IMR-90 (cell line): ENCODE measurements around the gene AFAP1L2. TPM values are rescaled to one million over a fixed set of nuclear protein-coding genes. Genes with fewer than 3 reads are reported as not detected.

Source experiments
- ATAC-seq: fragments of 200-7000 bp; cut with Tn5 transposase; 2 replicates; pipeline ENCODE4 v1.9.1; 2020; ENCODE audit warnings: low read depth, mild to moderate bottlenecking, moderate library complexity
- BruUV-seq: library from RNA; stranded (reverse); fragments of 400-500 nt; replicated peaks from 2 replicates; lab custom pipeline; 2021; lab: Mats Ljungman, UMichigan
- CTCF ChIA-PET: fragments of 300-600 bp; formaldehyde crosslinking; extraction: SDS; loops from one replicate; lab custom pipeline; 2021; ENCODE audit warnings: antibody characterized with exemption; lab: Yijun Ruan, JAX
- POLR2A ChIA-PET: fragments of 300-600 bp; sonication (Branson Sonifier 250); formaldehyde crosslinking; loops from one replicate; lab custom pipeline; 2022; ENCODE audit warnings: antibody characterized with exemption; ENCODE audit not compliant: unreplicated experiment; lab: Charles Lee
- DNase-seq: peaks from one replicate; pipeline ENCODE4 v3.0.0; 2013
- H2AFZ ChIP-seq: replicated peaks from 2 replicates; pipeline ENCODE3; 2013; ENCODE audit warnings: low read length, mild to moderate bottlenecking; ENCODE audit not compliant: poor library complexity
- H2AK5ac ChIP-seq: 2 replicates; pipeline ENCODE4 v1.6.1; 2013; ENCODE audit warnings: low read depth, low read length, inconsistent platforms
- H2AK9ac ChIP-seq: replicated peaks from 2 replicates; pipeline ENCODE3; 2013; ENCODE audit warnings: mild to moderate bottlenecking, low read depth, low read length, moderate library complexity; ENCODE audit not compliant: poor library complexity
- H2BK120ac ChIP-seq: 2 replicates; pipeline ENCODE4 v1.6.1; 2013; ENCODE audit warnings: low read depth, low read length, inconsistent platforms
- H2BK15ac ChIP-seq: 3 replicates; pipeline ENCODE4 v1.6.1; 2013; ENCODE audit warnings: low read depth, low read length, inconsistent platforms
- H2BK20ac ChIP-seq: 2 replicates; pipeline ENCODE4 v1.6.1; 2013; ENCODE audit warnings: low read depth, mild to moderate bottlenecking, inconsistent platforms, low read length, moderate library complexity
- H2BK5ac ChIP-seq: 2 replicates; pipeline ENCODE4 v1.6.1; 2013; ENCODE audit warnings: mild to moderate bottlenecking, low read depth, low read length, inconsistent platforms; ENCODE audit not compliant: poor library complexity, severe bottlenecking
- H3K14ac ChIP-seq: replicated peaks from 2 replicates; pipeline ENCODE4 v1.6.1; 2013; ENCODE audit warnings: low read depth, low read length, inconsistent platforms
- H3K18ac ChIP-seq: 2 replicates; pipeline ENCODE4 v1.6.1; 2013; ENCODE audit warnings: low read depth, low read length, control low read depth
- H3K23ac ChIP-seq: 2 replicates; pipeline ENCODE4 v1.6.1; 2013; ENCODE audit warnings: low read depth, low read length, inconsistent platforms
- H3K27ac ChIP-seq: 2 replicates; pipeline ENCODE4 v1.5.1; 2013; ENCODE audit warnings: mild to moderate bottlenecking, control low read depth, low read length; ENCODE audit not compliant: insufficient read depth
- H3K27me3 ChIP-seq: 2 replicates; pipeline ENCODE4 v1.6.1; 2013; ENCODE audit warnings: low read length; ENCODE audit not compliant: control insufficient read depth, insufficient read depth
- H3K36me3 ChIP-seq: 2 replicates; pipeline ENCODE4 v1.6.1; 2013; ENCODE audit warnings: low read length, mixed read lengths; ENCODE audit not compliant: control insufficient read depth, insufficient read depth
- H3K4ac ChIP-seq: 2 replicates; pipeline ENCODE4 v1.6.1; 2013; ENCODE audit warnings: low read depth, low read length, inconsistent platforms
- H3K4me1 ChIP-seq: 2 replicates; pipeline ENCODE4 v1.6.1; 2013; ENCODE audit warnings: low read length, mixed read lengths; ENCODE audit not compliant: control insufficient read depth, insufficient read depth
- H3K4me2 ChIP-seq: 2 replicates; pipeline ENCODE4 v1.6.1; 2013; ENCODE audit warnings: low read depth, mild to moderate bottlenecking, control low read depth, low read length, moderate library complexity
- H3K4me3 ChIP-seq: 2 replicates; pipeline ENCODE4 v1.5.1; 2013; ENCODE audit warnings: low read depth, mild to moderate bottlenecking, control low read depth, low read length, moderate library complexity; ENCODE audit not compliant: insufficient read depth
- H3K56ac ChIP-seq: 2 replicates; pipeline ENCODE4 v1.6.1; 2013; ENCODE audit warnings: low read length, inconsistent platforms; ENCODE audit not compliant: insufficient read depth; ENCODE audit errors: extremely low read depth
- H3K79me1 ChIP-seq, 2 experiments: 2 replicates each; pipeline ENCODE4 v1.6.1; 2013; ENCODE audit warnings: low read length in 2 of 2, inconsistent platforms in 1 of 2, low read depth in 1 of 2
- H3K9ac ChIP-seq: 2 replicates; pipeline ENCODE4 v1.6.1; 2013; ENCODE audit warnings: low read depth, low read length, control low read depth
- H3K9me1 ChIP-seq: 2 replicates; pipeline ENCODE4 v1.6.1; 2013; ENCODE audit warnings: low read length, inconsistent platforms; ENCODE audit not compliant: insufficient read depth
- H3K9me3 ChIP-seq: 2 replicates; pipeline ENCODE4 v1.6.1; 2013; ENCODE audit warnings: low read length; ENCODE audit not compliant: control insufficient read depth, insufficient read depth
- H4K20me1 ChIP-seq: 2 replicates; pipeline ENCODE4 v1.6.1; 2013; ENCODE audit warnings: low read length, inconsistent platforms; ENCODE audit not compliant: insufficient read depth
- H4K5ac ChIP-seq: 2 replicates; pipeline ENCODE4 v1.6.1; 2013; ENCODE audit warnings: mild to moderate bottlenecking, low read depth, low read length, control low read depth
- H4K8ac ChIP-seq, 2 experiments: 2 replicates each; pipeline ENCODE4 v1.6.1; 2013; ENCODE audit warnings: low read depth in 2 of 2, low read length in 2 of 2, control low read depth in 1 of 2, inconsistent platforms in 1 of 2
- H4K91ac ChIP-seq: 2 replicates; pipeline ENCODE4 v1.6.1; 2013; ENCODE audit warnings: low read depth, low read length, inconsistent platforms; ENCODE audit not compliant: insufficient read depth
- CHD1 ChIP-seq: IDR thresholded peaks from 2 replicates; pipeline ENCODE4 v1.6.1; 2012; ENCODE audit warnings: low read depth, low read length, improper control_type of control experiment
- MAFK ChIP-seq: IDR thresholded peaks from 2 replicates; pipeline ENCODE4 v1.6.1; 2012; ENCODE audit warnings: low read depth, low read length, improper control_type of control experiment
- RFX5 ChIP-seq: IDR thresholded peaks from 2 replicates; pipeline ENCODE4 v1.8.0; 2012; ENCODE audit warnings: low read depth, mild to moderate bottlenecking, low read length, moderate library complexity
- SMC3 ChIP-seq: fragments of 150-350 bp; IDR thresholded peaks from 2 replicates; pipeline ENCODE4 v1.6.1; 2016; ENCODE audit warnings: low read depth, mild to moderate bottlenecking, antibody characterized with exemption, low read length, moderate library complexity
- WGBS, 2 experiments: methylation state at CpG; one replicate each; pipeline versions ENCODE4 v1.1.5 to v1.1.7; 2013; ENCODE audit warnings: missing lambda C conversion rate in 2 of 2; ENCODE audit not compliant: insufficient read length in 1 of 2; ENCODE audit errors: extremely low coverage in 2 of 2; 5-methylcytosine and 5-hydroxymethylcytosine counted together
- dilution Hi-C: fragments of 300-500 bp; cut with HindIII; formaldehyde crosslinking; loops from one replicate; pipeline ENCODE4 v1.14.3; 2018; ENCODE audit warnings: low sequenced_read_pairs; ENCODE audit not compliant: unreplicated experiment
- in situ Hi-C: fragments of 300-500 bp; cut with MboI; formaldehyde crosslinking; loops from 3 replicates; pipeline ENCODE4 v1.14.3; 2019; ENCODE audit warnings: low sequenced_read_pairs, inconsistent platforms, mixed read lengths
- intact Hi-C: fragments of 100-400 bp; cut with micrococcal nuclease; formaldehyde crosslinking; loops from 2 replicates; pipeline ENCODE4 v1.10.0; 2022
- polyA plus RNA-seq, 3 experiments: library from polyadenylated mRNA; depleted of rRNA; stranded (reverse); fragments of >200 nt; gene quantifications; 2 replicates each; pipeline ENCODE4 v1.2.3, GENCODE V29; 2012; ENCODE audit warnings: low replicate concordance in 1 of 3
- total RNA-seq: library from RNA; depleted of rRNA; stranded (reverse); fragments of >200 nt; gene quantifications from 2 replicates; pipeline ENCODE4 v1.2.3, GENCODE V29; 2012
- TF ChIP-seq, protein P1 (sequence below): fragments of 150-350 bp; IDR thresholded peaks from 2 replicates; pipeline ENCODE4 v1.6.1; 2017; ENCODE audit warnings: mild to moderate bottlenecking, antibody characterized with exemption, low read length, low read depth

Gene AFAP1L2
- total and polyA plus RNA-seq, 2 of the 4 experiments (the other 2 are of a cell fraction) = under 0.01 to 0.10 TPM

DNA sequence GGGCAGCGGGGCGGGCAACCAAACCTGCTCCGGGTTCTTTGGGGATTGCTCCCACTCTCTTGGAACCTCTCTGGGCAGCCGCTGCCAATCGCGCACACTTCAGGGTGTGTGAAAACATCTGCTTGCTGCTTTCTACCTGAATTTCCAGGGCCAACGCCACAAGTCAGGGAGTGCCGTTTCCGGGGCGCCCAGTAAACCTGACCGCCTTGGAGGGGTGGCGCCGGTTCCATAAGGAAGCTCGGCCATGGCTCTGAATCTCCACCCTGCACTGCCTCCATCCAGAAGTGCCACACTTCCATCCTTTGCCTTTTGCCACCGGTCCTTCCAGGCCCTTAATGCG, 679 bp upstream of the AFAP1L2 start:
- Histone ChIP-seq H3K56ac (no peak overlapping the region), H2AK9ac (no peak overlapping the region), H3K9ac (no peak overlapping the region), H2BK20ac (no peak overlapping the region), H3K79me1 (no peaks in the 10 kb centered on the region), H4K20me1 (no peaks in the 10 kb centered on the region), H3K27me3 (peaks cover 55% of the 10 kb centered on the region), H2AK5ac (no peak overlapping the region), H3K9me1 (no peaks in the 10 kb centered on the region), H3K36me3 (no peaks in the 10 kb centered on the region), H2BK15ac (no peak overlapping the region), H3K23ac (no peak overlapping the region), H3K14ac (no peak overlapping the region), H3K4me2 (no peak overlapping the region), H2AFZ (no peak overlapping the region), H3K27ac (no peak overlapping the region), H4K5ac (no peak overlapping the region), H3K4ac (no peak overlapping the region), H4K91ac (no peak overlapping the region), H3K4me1 (no peaks in the 10 kb centered on the region), H3K18ac (no peak overlapping the region), H2BK120ac (no peak overlapping the region), H2BK5ac (no peak overlapping the region), H3K9me3 (no peaks in the 10 kb centered on the region), H3K4me3 (no peak overlapping the region), H4K8ac (no peak overlapping the region)
- in situ Hi-C loops (no loop called here), intact Hi-C loops (no loop called here), dilution Hi-C loops (no loop called here)
- ChIA-PET POLR2A (no interaction called here), CTCF (no interaction called here)
- ATAC-seq (no peak), DNase-seq (no peak)
- BruUV-seq = no TSS peak
- WGBS, 2 experiments = 41% methylated on average over 3 of the region's 16 CpGs; no CpG with 5 or more reads in 1 of the 2 experiments
- no peak for TF ChIP-seq SMC3
- TF ChIP-seq CHD1 = no peak
- TF ChIP-seq RFX5 = no peak
- TF ChIP-seq, protein P1, sequence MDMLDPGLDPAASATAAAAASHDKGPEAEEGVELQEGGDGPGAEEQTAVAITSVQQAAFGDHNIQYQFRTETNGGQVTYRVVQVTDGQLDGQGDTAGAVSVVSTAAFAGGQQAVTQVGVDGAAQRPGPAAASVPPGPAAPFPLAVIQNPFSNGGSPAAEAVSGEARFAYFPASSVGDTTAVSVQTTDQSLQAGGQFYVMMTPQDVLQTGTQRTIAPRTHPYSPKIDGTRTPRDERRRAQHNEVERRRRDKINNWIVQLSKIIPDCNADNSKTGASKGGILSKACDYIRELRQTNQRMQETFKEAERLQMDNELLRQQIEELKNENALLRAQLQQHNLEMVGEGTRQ = no peak
- no peak for TF ChIP-seq MAFK
